GM18951 (cell line): ENCODE data around the gene SHROOM3.

Source experiments
- POLR2A ChIP-seq: IDR thresholded peaks from 4 replicates; pipeline ENCODE4 v1.6.1; 2011; ENCODE audit warnings: mild to moderate bottlenecking; ENCODE audit not compliant: insufficient read length, insufficient read depth; ENCODE audit errors: extremely low read depth
- in situ Hi-C: fragments of 300-500 bp; cut with MboI; formaldehyde crosslinking; loops from one replicate; pipeline ENCODE4 v1.12.0; 2022; ENCODE audit warnings: low sequenced_read_pairs, mixed read lengths, inconsistent platforms; ENCODE audit not compliant: unreplicated experiment

The SHROOM3 gene

GRCh38 chr4:76657443-76657842 is 222.4 kb downstream of the SHROOM3 start:
- in situ Hi-C loops, result no loop called here
- no peak for TF ChIP-seq POLR2A

GRCh38 chr4:76658231-76659102 is 223.4 kb downstream of the SHROOM3 start:
- TF ChIP-seq POLR2A, result no peak
- in situ Hi-C loops, result no loop called here

GRCh38 chr4:76659103-76659490 is 224.1 kb downstream of the SHROOM3 start:
- TF ChIP-seq POLR2A, result no peak
- in situ Hi-C loops, result no loop called here

GRCh38 chr4:76663824-76664223 is 228.8 kb downstream of the SHROOM3 start:
- TF ChIP-seq POLR2A, result no peak
- in situ Hi-C loops, result no loop called here

GRCh38 chr4:76665153-76665552 is 230.1 kb downstream of the SHROOM3 start:
- no peak for TF ChIP-seq POLR2A
- in situ Hi-C loops, result no loop called here

GRCh38 chr4:76665721-76666120 is 230.7 kb downstream of the SHROOM3 start:
- in situ Hi-C loops, result no loop called here
- TF ChIP-seq POLR2A, result no peak

- no peak for TF ChIP-seq POLR2A
- in situ Hi-C loops, result no loop called here
Measured at GRCh38 chr4:76666944-76667532, 232.0 kb downstream of the SHROOM3 start.

- TF ChIP-seq POLR2A, result no peak
- in situ Hi-C loops, result no loop called here
Measured at GRCh38 chr4:76670631-76671030, 235.6 kb downstream of the SHROOM3 start.

- in situ Hi-C loops, result no loop called here
- TF ChIP-seq POLR2A, result no peak
Measured at GRCh38 chr4:76673362-76673761, 238.3 kb downstream of the SHROOM3 start.

- in situ Hi-C loops, result no loop called here
- TF ChIP-seq POLR2A, result no peak
Measured at GRCh38 chr4:76674983-76675382, 240.0 kb downstream of the SHROOM3 start.

GRCh38 chr4:76677571-76678326 is 242.7 kb downstream of the SHROOM3 start:
- in situ Hi-C loops, result no loop called here
- no peak for TF ChIP-seq POLR2A

GRCh38 chr4:76679691-76680090 is 244.7 kb downstream of the SHROOM3 start:
- in situ Hi-C loops, result no loop called here
- TF ChIP-seq POLR2A, result no peak

- TF ChIP-seq POLR2A, result no peak
- in situ Hi-C loops, result no loop called here
Measured at GRCh38 chr4:76680952-76681351, 245.9 kb downstream of the SHROOM3 start.
